ENCODE results near the gene HIGD1C. TPM values are rescaled to one million over a fixed set of nuclear protein-coding genes. Genes with fewer than 3 reads are reported as not detected.

The HIGD1C gene
- total and polyA plus RNA-seq, 10 donors = not detected

- 62 to 80% (median 71%) methylated on average over 6 of the region's 6 CpGs for WGBS, 5 donors
- Histone ChIP-seq H3K9me3 (no peaks in the 10 kb centered on the region), H3K27ac (no peak overlapping the region), H3K27me3 (replicated peaks in 1 of 7) (no peaks in the 10 kb centered on the region), H3K36me3 (peaks cover 0 to 32% (median 10%) of the 10 kb centered on the region in 6 donors), H3K4me3 (no peak overlapping the region), H3K4me1 (no peaks in the 10 kb centered on the region)
- TF ChIP-seq CTCF (IDR thresholded peaks at IDR 0.05 in 8 of 11, conservative IDR thresholded peaks at IDR 0.05 in 3 of 11) (no peak), POLR2AphosphoS5 (IDR thresholded peaks at IDR 0.05) (no peak), POLR2A (IDR thresholded peaks at IDR 0.05) (no peak)
- DNase-seq = no peak
- intact Hi-C loops (cut with DNase I; ENCODE audit: low total_unique reads) = loop anchor here (10.0 kb wide), 1 partner anchor 55 kb away; a partner anchor contains a TSS
Measured at GRCh38 chr12:50979369-50980052, 27.2 kb downstream of the HIGD1C start.

- TF ChIP-seq POLR2AphosphoS5 (IDR thresholded peaks at IDR 0.05) (no peak), POLR2A (IDR thresholded peaks at IDR 0.05) (no peak), CTCF (IDR thresholded peaks at IDR 0.05 in 8 of 11, conservative IDR thresholded peaks at IDR 0.05 in 3 of 11) (no peak)
- H3K4me3 ChIP-seq = no peak overlapping the region
- WGBS, 5 donors = 93 to 100% (median 96%) methylated on average over 2 of the region's 2 CpGs
- H3K27ac ChIP-seq = no peak overlapping the region
- no peaks in the 10 kb centered on the region for H3K9me3 ChIP-seq
- intact Hi-C loops (cut with DNase I; ENCODE audit: low total_unique reads) = loop anchor here (10.0 kb wide), 1 partner anchor 56 kb away; a partner anchor contains a TSS
- peaks cover 0 to 32% (median 10%) of the 10 kb centered on the region in 6 donors for H3K36me3 ChIP-seq
- H3K4me1 ChIP-seq = peaks cover 0 to 7% (median 3%) of the 10 kb centered on the region in 6 donors
- DNase-seq = no peak
- no peaks in the 10 kb centered on the region for H3K27me3 ChIP-seq (replicated peaks in 1 of 7)
Measured at GRCh38 chr12:50980545-50980944, 28.2 kb downstream of the HIGD1C start.

GRCh38 chr12:50981319-50982239 is 29.2 kb downstream of the HIGD1C start:
- H3K27me3 ChIP-seq (replicated peaks in 1 of 7) = no peaks in the 10 kb centered on the region

More at GRCh38 chr12:50981319-50982239, 29.2 kb downstream of the HIGD1C start:
- WGBS, 5 donors = 83 to 89% (median 87%) methylated on average over 6 of the region's 6 CpGs
- intact Hi-C loops (cut with DNase I; ENCODE audit: low total_unique reads) = loop anchor here (10.0 kb wide), 1 partner anchor 57 kb away; a partner anchor contains a TSS
- H3K27ac ChIP-seq = no peak overlapping the region
- H3K4me1 ChIP-seq = peaks cover 0 to 17% (median 4%) of the 10 kb centered on the region in 6 donors
- H3K4me3 ChIP-seq = no peak overlapping the region
- TF ChIP-seq CTCF (IDR thresholded peaks at IDR 0.05 in 8 of 11, conservative IDR thresholded peaks at IDR 0.05 in 3 of 11) (no peak), POLR2A (IDR thresholded peaks at IDR 0.05) (no peak), POLR2AphosphoS5 (IDR thresholded peaks at IDR 0.05) (no peak)
- peaks cover 0 to 32% (median 10%) of the 10 kb centered on the region in 6 donors for H3K36me3 ChIP-seq
- no peak for DNase-seq
- no peaks in the 10 kb centered on the region for H3K9me3 ChIP-seq
